SK-N-SH (cell line): ENCODE results near the gene CDC45. TPM values are rescaled to one million over a fixed set of nuclear protein-coding genes. Genes with fewer than 3 reads are reported as not detected.

Experiments used
- CTCF ChIA-PET: fragments of 300-600, 350-600 bp; formaldehyde crosslinking; extraction: SDS; loops from one replicate; lab custom pipeline; 2021; lab: Yijun Ruan, JAX
- POLR2A ChIA-PET: fragments of 350-600 bp; sonication (Branson Sonifier 250); formaldehyde crosslinking; extraction: SDS; loops from one replicate; lab custom pipeline; 2020; ENCODE audit warnings: antibody characterized with exemption, inconsistent platforms; lab: Yijun Ruan, JAX
- DNase-seq: peaks from one replicate; pipeline ENCODE4 v3.0.0; 2012
- H2AFZ ChIP-seq: fragments of 200-600 bp; sonication (generic); 2 replicates; pipeline ENCODE4 v1.8.1; 2016; ENCODE audit warnings: antibody characterized with exemption, mild to moderate bottlenecking, low read depth
- H3F3A ChIP-seq: fragments of 200-600 bp; sonication (generic); replicated peaks from 2 replicates; pipeline ENCODE3; 2016; ENCODE audit warnings: antibody characterized with exemption, mild to moderate bottlenecking; ENCODE audit not compliant: insufficient read depth
- H3K27ac ChIP-seq, 2 experiments: fragments of 200-500 bp in 1 of 2; fragments of 200-600 bp in 1 of 2; sonication (Bioruptor generic) in 1 of 2; sonication (generic), shearing (Covaris generic) in 1 of 2; 2 replicates each; pipeline versions ENCODE4 v1.5.1 to v1.6.1; 2014 to 2016; ENCODE audit warnings: low read depth in 2 of 2, inconsistent platforms in 1 of 2, low read length in 1 of 2, mild to moderate bottlenecking in 1 of 2, mixed read lengths in 1 of 2
- H3K27me3 ChIP-seq: fragments of 200-600 bp; sonication (generic), shearing (Covaris generic); 2 replicates; pipeline ENCODE4 v1.6.1; 2016; ENCODE audit warnings: mixed run types; ENCODE audit not compliant: insufficient read depth
- H3K36me3 ChIP-seq, 2 experiments: fragments of 200-500 bp in 1 of 2; fragments of 200-600 bp in 1 of 2; sonication (Bioruptor generic) in 1 of 2; sonication (generic) in 1 of 2; replicated peaks in 1 of 2; 2 replicates each; pipeline versions ENCODE3 to v1.5.1; 2014 to 2016; ENCODE audit warnings: low read length in 1 of 2, mild to moderate bottlenecking in 1 of 2; ENCODE audit not compliant: insufficient read depth in 2 of 2, control insufficient read depth in 1 of 2
- H3K4me1 ChIP-seq, 2 experiments: fragments of 200-500 bp in 1 of 2; fragments of 200-600 bp in 1 of 2; sonication (Bioruptor generic) in 1 of 2; sonication (generic), shearing (Covaris generic) in 1 of 2; 2 replicates each; pipeline versions ENCODE4 v1.5.1 to v1.6.1; 2014 to 2016; ENCODE audit warnings: low read depth in 1 of 2, low read length in 1 of 2, mixed run types in 1 of 2; ENCODE audit not compliant: insufficient read depth in 2 of 2, control insufficient read depth in 1 of 2
- H3K4me2 ChIP-seq: fragments of 200-600 bp; sonication (generic), shearing (Covaris generic); 2 replicates; pipeline ENCODE4 v1.6.1; 2017; ENCODE audit warnings: mixed run types
- H3K4me3 ChIP-seq, 2 experiments: fragments of 200-500 bp in 1 of 2; fragments of 200-600 bp in 1 of 2; sonication (Bioruptor generic) in 1 of 2; sonication (generic), shearing (Covaris generic) in 1 of 2; 2 replicates each; pipeline versions ENCODE4 v1.5.1 to v1.8.1; 2014 to 2016; ENCODE audit warnings: low read depth in 2 of 2, inconsistent platforms in 1 of 2, low read length in 1 of 2, mild to moderate bottlenecking in 1 of 2, mixed read lengths in 1 of 2, moderate library complexity in 1 of 2
- H3K79me2 ChIP-seq: fragments of 200-600 bp; sonication (generic); 2 replicates; pipeline ENCODE4 v1.8.1; 2017; ENCODE audit warnings: mild to moderate bottlenecking; ENCODE audit not compliant: insufficient read depth
- H3K9ac ChIP-seq: fragments of 200-600 bp; sonication (generic); 2 replicates; pipeline ENCODE4 v1.6.1; 2017; ENCODE audit warnings: mixed run types
- H3K9me2 ChIP-seq: fragments of 200-600 bp; sonication (generic); 2 replicates; pipeline ENCODE4 v1.6.1; 2017; ENCODE audit warnings: mixed run types
- H3K9me3 ChIP-seq: fragments of 200-600 bp; sonication (generic); 2 replicates; pipeline ENCODE4 v1.6.1; 2017; ENCODE audit warnings: mixed run types, mild to moderate bottlenecking, moderate library complexity
- H4K20me1 ChIP-seq: fragments of 200-600 bp; sonication (generic); 2 replicates; pipeline ENCODE4 v1.6.1; 2017; ENCODE audit warnings: mild to moderate bottlenecking, mixed run types; ENCODE audit not compliant: insufficient read depth
- FOSL2 ChIP-seq: IDR thresholded peaks from 2 replicates; pipeline ENCODE4 v1.4.0; 2012; ENCODE audit warnings: low read depth, mild to moderate bottlenecking, moderate library complexity, borderline replicate concordance
- GABPA ChIP-seq: IDR thresholded peaks from 2 replicates; pipeline ENCODE4 v1.4.0; 2012; ENCODE audit warnings: low read depth, mild to moderate bottlenecking
- IRF3 ChIP-seq: fragments of 150-350 bp; IDR thresholded peaks from 2 replicates; pipeline ENCODE4 v1.6.1; 2016; ENCODE audit warnings: mild to moderate bottlenecking, low read depth, low read length
- NFIC ChIP-seq: IDR thresholded peaks from 2 replicates; pipeline ENCODE4 v1.4.0; 2012; ENCODE audit warnings: borderline replicate concordance
- NRF1 ChIP-seq: IDR thresholded peaks from 2 replicates; pipeline ENCODE4 v1.6.1; 2012; ENCODE audit warnings: low read depth, mild to moderate bottlenecking, low read length
- RFX5 ChIP-seq: IDR thresholded peaks from 2 replicates; pipeline ENCODE4 v1.6.1; 2012; ENCODE audit warnings: mild to moderate bottlenecking, improper control_type of control experiment, low read length
- RXRA ChIP-seq: IDR thresholded peaks from 2 replicates; pipeline ENCODE4 v1.4.0; 2012; ENCODE audit warnings: low read depth, mild to moderate bottlenecking, borderline replicate concordance
- SIN3A ChIP-seq: IDR thresholded peaks from 2 replicates; pipeline ENCODE4 v1.6.1; 2012; ENCODE audit warnings: low read depth, mild to moderate bottlenecking, low read length, moderate library complexity, borderline replicate concordance
- TAF1 ChIP-seq: IDR thresholded peaks from 2 replicates; pipeline ENCODE4 v1.6.1; 2012; ENCODE audit warnings: low read depth, mild to moderate bottlenecking, low read length, moderate library complexity, borderline replicate concordance
- TCF12 ChIP-seq: IDR thresholded peaks from 2 replicates; pipeline ENCODE4 v1.4.0; 2012
- ZBTB33 ChIP-seq: IDR thresholded peaks from 2 replicates; pipeline ENCODE4 v1.4.0; 2012; ENCODE audit warnings: low read depth, borderline replicate concordance
- WGBS: methylation state at CpG from one replicate; pipeline ENCODE4 v1.1.6; 2017; ENCODE audit warnings: low lambda C conversion rate; 5-methylcytosine and 5-hydroxymethylcytosine counted together
- polyA plus RNA-seq, 3 experiments: library from polyadenylated mRNA; depleted of rRNA; stranded (reverse); fragments of >200 nt; gene quantifications; 2 replicates each; pipeline ENCODE4 v1.2.3, GENCODE V29; 2012
- TF ChIP-seq, protein P1 (sequence below): IDR thresholded peaks from 2 replicates; pipeline ENCODE4 v1.6.1; 2012; ENCODE audit warnings: mild to moderate bottlenecking, low read depth, low read length, moderate library complexity
- TF ChIP-seq, protein P2 (sequence below): IDR thresholded peaks from 2 replicates; pipeline ENCODE4 v1.4.0; 2012; ENCODE audit warnings: low read depth, borderline replicate concordance

The CDC45 gene
- polyA plus RNA-seq, 1 of the 3 experiments (the other 2 are of a cell fraction), result 23.6 TPM

- POLR2A ChIA-PET, result no interaction called here
- CTCF ChIA-PET, result no interaction called here
- Histone ChIP-seq H3K27me3 (no peaks in the 10 kb centered on the region; the same call in 1 of the 2 replicates), H3K9ac (no peak overlapping the region), H4K20me1 (no peaks in the 10 kb centered on the region), H3K9me3 (no peaks in the 10 kb centered on the region), H3K4me1 (peaks cover 0 to 10% of the 10 kb centered on the region in 2 experiments; a peak in 1 of 4 replicates), H3K27ac (no peak overlapping the region), H2AFZ (no peak overlapping the region), H3K4me2 (no peak overlapping the region), H3K36me3 (no peaks in the 10 kb centered on the region), H3K4me3 (no peak overlapping the region), H3F3A (no peaks in the 10 kb centered on the region), H3K9me2 (no peaks in the 10 kb centered on the region), H3K79me2 (no peaks in the 10 kb centered on the region)
- WGBS, result 80% methylated on average over 11 of the region's 15 CpGs
- DNase-seq, result no peak
- TF ChIP-seq TAF1 (no peak), NFIC (no peak), RXRA (no peak), SIN3A (no peak), RFX5 (no peak), IRF3 (no peak), NRF1 (no peak), FOSL2 (no peak), GABPA (no peak), TCF12 (no peak)
- TF ChIP-seq, protein P1, sequence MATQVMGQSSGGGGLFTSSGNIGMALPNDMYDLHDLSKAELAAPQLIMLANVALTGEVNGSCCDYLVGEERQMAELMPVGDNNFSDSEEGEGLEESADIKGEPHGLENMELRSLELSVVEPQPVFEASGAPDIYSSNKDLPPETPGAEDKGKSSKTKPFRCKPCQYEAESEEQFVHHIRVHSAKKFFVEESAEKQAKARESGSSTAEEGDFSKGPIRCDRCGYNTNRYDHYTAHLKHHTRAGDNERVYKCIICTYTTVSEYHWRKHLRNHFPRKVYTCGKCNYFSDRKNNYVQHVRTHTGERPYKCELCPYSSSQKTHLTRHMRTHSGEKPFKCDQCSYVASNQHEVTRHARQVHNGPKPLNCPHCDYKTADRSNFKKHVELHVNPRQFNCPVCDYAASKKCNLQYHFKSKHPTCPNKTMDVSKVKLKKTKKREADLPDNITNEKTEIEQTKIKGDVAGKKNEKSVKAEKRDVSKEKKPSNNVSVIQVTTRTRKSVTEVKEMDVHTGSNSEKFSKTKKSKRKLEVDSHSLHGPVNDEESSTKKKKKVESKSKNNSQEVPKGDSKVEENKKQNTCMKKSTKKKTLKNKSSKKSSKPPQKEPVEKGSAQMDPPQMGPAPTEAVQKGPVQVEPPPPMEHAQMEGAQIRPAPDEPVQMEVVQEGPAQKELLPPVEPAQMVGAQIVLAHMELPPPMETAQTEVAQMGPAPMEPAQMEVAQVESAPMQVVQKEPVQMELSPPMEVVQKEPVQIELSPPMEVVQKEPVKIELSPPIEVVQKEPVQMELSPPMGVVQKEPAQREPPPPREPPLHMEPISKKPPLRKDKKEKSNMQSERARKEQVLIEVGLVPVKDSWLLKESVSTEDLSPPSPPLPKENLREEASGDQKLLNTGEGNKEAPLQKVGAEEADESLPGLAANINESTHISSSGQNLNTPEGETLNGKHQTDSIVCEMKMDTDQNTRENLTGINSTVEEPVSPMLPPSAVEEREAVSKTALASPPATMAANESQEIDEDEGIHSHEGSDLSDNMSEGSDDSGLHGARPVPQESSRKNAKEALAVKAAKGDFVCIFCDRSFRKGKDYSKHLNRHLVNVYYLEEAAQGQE, result no peak
- TF ChIP-seq, protein P2, sequence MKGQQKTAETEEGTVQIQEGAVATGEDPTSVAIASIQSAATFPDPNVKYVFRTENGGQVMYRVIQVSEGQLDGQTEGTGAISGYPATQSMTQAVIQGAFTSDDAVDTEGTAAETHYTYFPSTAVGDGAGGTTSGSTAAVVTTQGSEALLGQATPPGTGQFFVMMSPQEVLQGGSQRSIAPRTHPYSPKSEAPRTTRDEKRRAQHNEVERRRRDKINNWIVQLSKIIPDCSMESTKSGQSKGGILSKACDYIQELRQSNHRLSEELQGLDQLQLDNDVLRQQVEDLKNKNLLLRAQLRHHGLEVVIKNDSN, result no peak
Measured at GRCh38 chr22:19525116-19525660, 45.5 kb downstream of the CDC45 start.

GRCh38 chr22:19525666-19526065 is 45.9 kb downstream of the CDC45 start:
- Histone ChIP-seq H3K9me2 (no peaks in the 10 kb centered on the region), H3K4me2 (no peak overlapping the region), H3F3A (no peaks in the 10 kb centered on the region), H3K27ac (no peak overlapping the region), H3K27me3 (no peaks in the 10 kb centered on the region; the same call in 1 of the 2 replicates), H2AFZ (no peak overlapping the region), H3K36me3 (no peaks in the 10 kb centered on the region), H4K20me1 (no peaks in the 10 kb centered on the region), H3K4me1 (peaks cover 0 to 10% of the 10 kb centered on the region in 2 experiments; a peak in 1 of 4 replicates), H3K9me3 (no peaks in the 10 kb centered on the region), H3K9ac (no peak overlapping the region), H3K79me2 (no peaks in the 10 kb centered on the region), H3K4me3 (no peak overlapping the region)
- CTCF ChIA-PET, result no interaction called here
- POLR2A ChIA-PET, result no interaction called here
- TF ChIP-seq FOSL2 (no peak), ZBTB33 (no peak)
- 73% methylated on average over 3 of the region's 3 CpGs for WGBS
- no peak for DNase-seq
